HCEC 1CT (cell line): ENCODE data around the gene DKC1.

Source experiments
- DNase-seq: peaks from one replicate; pipeline ENCODE4 v3.0.0-alpha.2; 2017

Gene DKC1

GRCh38 chrX:154762537-154763296 lies at the start of gene DKC1:
Gene DKC1 (plus strand): TSS chrX:154762864. CDS start chrX:154762966, 102 bp downstream.
- DNase-seq: peak; percentile 91

GRCh38 chrX:154714925-154715324 lies 47.7 kb upstream of the DKC1 start:
- no peak for DNase-seq

- DNase-seq: no peak
Measured at GRCh38 chrX:154715825-154716224, 46.8 kb upstream of the DKC1 start.

- no peak for DNase-seq
Measured at GRCh38 chrX:154717824-154718223, 44.8 kb upstream of the DKC1 start.

GRCh38 chrX:154718616-154719015 lies 44.0 kb upstream of the DKC1 start:
- DNase-seq: no peak

- peak; percentile 80 for DNase-seq
Measured at GRCh38 chrX:154719132-154719675, 43.5 kb upstream of the DKC1 start.

- DNase-seq: no peak
Measured at GRCh38 chrX:154720067-154720466, 42.6 kb upstream of the DKC1 start.

GRCh38 chrX:154721155-154721554 lies 41.5 kb upstream of the DKC1 start:
- no peak for DNase-seq

- no peak for DNase-seq
Measured at GRCh38 chrX:154724993-154725756, 37.5 kb upstream of the DKC1 start.

- DNase-seq: no peak
Measured at GRCh38 chrX:154727418-154727817, 35.2 kb upstream of the DKC1 start.

GRCh38 chrX:154727871-154728270 lies 34.8 kb upstream of the DKC1 start:
- DNase-seq: peak; percentile 46

GRCh38 chrX:154728431-154729190 lies 34.1 kb upstream of the DKC1 start:
- no peak for DNase-seq

- no peak for DNase-seq
Measured at GRCh38 chrX:154729439-154729838, 33.2 kb upstream of the DKC1 start.

GRCh38 chrX:154730253-154730891 lies 32.3 kb upstream of the DKC1 start:
- DNase-seq: peak; percentile 65

- no peak for DNase-seq
Measured at GRCh38 chrX:154731184-154731583, 31.5 kb upstream of the DKC1 start.

- DNase-seq: peak; percentile 56
Measured at GRCh38 chrX:154731881-154732280, 30.8 kb upstream of the DKC1 start.

GRCh38 chrX:154732421-154733065 lies 30.1 kb upstream of the DKC1 start:
- DNase-seq: peak; percentile 54

- peak; percentile 73 for DNase-seq
Measured at GRCh38 chrX:154733066-154733425, 29.6 kb upstream of the DKC1 start.

GRCh38 chrX:154734061-154734781 lies 28.4 kb upstream of the DKC1 start:
- peak; percentile 72 for DNase-seq

- peak; percentile 85 for DNase-seq
Measured at GRCh38 chrX:154735695-154736393, 26.8 kb upstream of the DKC1 start.

- DNase-seq: no peak
Measured at GRCh38 chrX:154737136-154737535, 25.5 kb upstream of the DKC1 start.
